WTC11 (cell line): ENCODE measurements around the gene DUSP22. TPM values are rescaled to one million over a fixed set of nuclear protein-coding genes. Genes with fewer than 3 reads are reported as not detected.

Experiments used
- ATAC-seq: fragments of 200-7000 bp; cut with Tn5 transposase; 2 replicates; pipeline ENCODE4 v1.10.0; 2021; ENCODE audit warnings: mild to moderate bottlenecking, moderate library complexity
- CTCF ChIA-PET: fragments of 300-600 bp; sonication (Branson Sonifier 250); formaldehyde crosslinking; loops from one replicate; lab custom pipeline; 2021; ENCODE audit warnings: antibody characterized with exemption; lab: Charles Lee
- POLR2A ChIA-PET: fragments of 350-600 bp; sonication (Branson Sonifier 250); formaldehyde crosslinking; loops from one replicate; lab custom pipeline; 2021; ENCODE audit warnings: antibody characterized with exemption; lab: Charles Lee
- DNase-seq: peaks from one replicate; pipeline ENCODE4 v3.0.0; 2021; ENCODE audit warnings: low spot score
- H3K27ac Mint-ChIP-seq: 2 replicates; pipeline ENCODE4 v1.8.0; 2021; ENCODE audit warnings: mixed read lengths
- H3K27me3 Mint-ChIP-seq: 2 replicates; pipeline ENCODE4 v1.8.0; 2021; ENCODE audit warnings: low read depth, mild to moderate bottlenecking, moderate library complexity, mixed read lengths
- H3K36me3 Mint-ChIP-seq: 2 replicates; pipeline ENCODE4 v1.8.0; 2021; ENCODE audit warnings: mixed read lengths
- H3K4me1 Mint-ChIP-seq: 2 replicates; pipeline ENCODE4 v1.8.0; 2022; ENCODE audit warnings: mixed read lengths
- H3K4me3 Mint-ChIP-seq: 2 replicates; pipeline ENCODE4 v1.8.0; 2021; ENCODE audit warnings: mild to moderate bottlenecking, moderate library complexity, mixed read lengths
- H3K9me3 Mint-ChIP-seq: 2 replicates; pipeline ENCODE4 v1.8.0; 2021; ENCODE audit warnings: mixed read lengths
- AFF4 ChIP-seq: sonication (generic); formaldehyde crosslinking; IDR thresholded peaks from 2 replicates; pipeline ENCODE4 v1.8.1; 2023; ENCODE audit warnings: mild to moderate bottlenecking, missing genetic modification reagents, borderline replicate concordance
- E2F5 ChIP-seq: sonication (generic); formaldehyde crosslinking; IDR thresholded peaks from 2 replicates; pipeline ENCODE4 v1.8.1; 2022; ENCODE audit warnings: mild to moderate bottlenecking, moderate library complexity, missing genetic modification reagents
- GRHL2 ChIP-seq: fragments of 250-450 bp; sonication (Bioruptor Pico); IDR thresholded peaks from 2 replicates; pipeline ENCODE4 v1.8.0; 2022; ENCODE audit warnings: mild to moderate bottlenecking, moderate library complexity; ENCODE audit not compliant: insufficient replicate concordance, severe bottlenecking
- GTF2I ChIP-seq: fragments of 250-450 bp; sonication (Bioruptor Pico); conservative IDR thresholded peaks from 2 replicates; pipeline ENCODE4 v1.4.0; 2021; ENCODE audit warnings: mild to moderate bottlenecking
- MYBL2 ChIP-seq: sonication (generic); formaldehyde crosslinking; IDR thresholded peaks from 2 replicates; pipeline ENCODE4 v1.8.1; 2023; ENCODE audit warnings: mild to moderate bottlenecking, moderate library complexity, missing genetic modification reagents
- NFATC4 ChIP-seq: fragments of 250-450 bp; sonication (Bioruptor Pico); IDR thresholded peaks from 2 replicates; pipeline ENCODE4 v1.9.0; 2021; ENCODE audit warnings: mild to moderate bottlenecking
- NR2C2 ChIP-seq: sonication (generic); formaldehyde crosslinking; IDR thresholded peaks from 2 replicates; pipeline ENCODE4 v1.8.0; 2022; ENCODE audit warnings: mild to moderate bottlenecking, missing genetic modification reagents
- PREB ChIP-seq: sonication (generic); formaldehyde crosslinking; IDR thresholded peaks from 2 replicates; pipeline ENCODE4 v1.8.1; 2022; ENCODE audit warnings: mild to moderate bottlenecking, missing genetic modification reagents, moderate library complexity, borderline replicate concordance
- SP1 ChIP-seq: sonication (generic); formaldehyde crosslinking; conservative IDR thresholded peaks from 2 replicates; pipeline ENCODE4 v1.8.1; 2022; ENCODE audit warnings: missing genetic modification reagents
- STAT6 ChIP-seq: sonication (generic); formaldehyde crosslinking; conservative IDR thresholded peaks from 2 replicates; pipeline ENCODE4 v1.8.1; 2023; ENCODE audit warnings: mild to moderate bottlenecking, low read depth, missing genetic modification reagents, moderate library complexity
- TCF7 ChIP-seq: sonication (generic); formaldehyde crosslinking; IDR thresholded peaks from 2 replicates; pipeline ENCODE4 v1.8.0; 2022; ENCODE audit warnings: mild to moderate bottlenecking, low read depth, missing genetic modification reagents, moderate library complexity
- TEAD1 ChIP-seq: sonication (generic); formaldehyde crosslinking; IDR thresholded peaks from 2 replicates; pipeline ENCODE4 v1.8.0; 2022; ENCODE audit warnings: mild to moderate bottlenecking, missing genetic modification reagents
- TP53 ChIP-seq: sonication (generic); formaldehyde crosslinking; IDR thresholded peaks from 2 replicates; pipeline ENCODE4 v1.8.1; 2023; ENCODE audit warnings: mild to moderate bottlenecking, missing genetic modification reagents
- ZBTB21 ChIP-seq: sonication (generic); formaldehyde crosslinking; IDR thresholded peaks from 2 replicates; pipeline ENCODE4 v1.8.1; 2023; ENCODE audit warnings: mild to moderate bottlenecking, missing genetic modification reagents, borderline replicate concordance
- ZMAT4 ChIP-seq: fragments of 250-450 bp; sonication (Bioruptor Pico); IDR thresholded peaks from 2 replicates; pipeline ENCODE4 v1.9.0; 2021; ENCODE audit warnings: mild to moderate bottlenecking
- ZNF232 ChIP-seq: sonication (generic); formaldehyde crosslinking; IDR thresholded peaks from 2 replicates; pipeline ENCODE4 v1.8.0; 2022; ENCODE audit warnings: mild to moderate bottlenecking, missing genetic modification reagents
- ZNF425 ChIP-seq: fragments of 250-450 bp; sonication (Bioruptor Pico); conservative IDR thresholded peaks from 2 replicates; pipeline ENCODE4 v1.9.0; 2021; ENCODE audit warnings: mild to moderate bottlenecking
- total RNA-seq: library from RNA; stranded (reverse); gene quantifications from 3 replicates; pipeline ENCODE4 v1.2.3, GENCODE V29; 2021

Gene DUSP22
- total RNA-seq, 1 experiment from 2014 or later, result 38.5 TPM

- no peak for TF ChIP-seq STAT6 (CRISPR knock-in tag)
- no peak for TF ChIP-seq GTF2I (CRISPR knock-in tag)
- no peak for TF ChIP-seq ZNF232 (CRISPR knock-in tag)
- no peak for TF ChIP-seq TCF7 (CRISPR knock-in tag)
- TF ChIP-seq MYBL2 (CRISPR knock-in tag), result no peak
These were observed 16.0 kb downstream of the DUSP22 start (continued) for GRCh38 chr6:308307-308706.

- peak; percentile 42; the same call in 1 of the 2 replicates for ATAC-seq
- no peak overlapping the region for H3K4me3 Mint-ChIP-seq
- DNase-seq, result no peak
- H3K9me3 Mint-ChIP-seq, result peaks cover 44% of the 10 kb centered on the region
- no peak overlapping the region for H3K27ac Mint-ChIP-seq
- peaks cover 5% of the 10 kb centered on the region for H3K4me1 Mint-ChIP-seq
- TF ChIP-seq ZMAT4 (no peak), SP1 (CRISPR knock-in tag) (no peak)
- TF ChIP-seq, all 79 proteins: peak for 0
- H3K27me3 Mint-ChIP-seq, result no peaks in the 10 kb centered on the region; the same call in 1 of the 2 replicates
- CTCF ChIA-PET, result interaction anchor here (1.0 kb wide), 1 partner anchor 13 kb away, joined by 4 read pairs; no protein-coding TSS in a partner anchor
- POLR2A ChIA-PET, result no interaction called here
- peaks cover 48% of the 10 kb centered on the region for H3K36me3 Mint-ChIP-seq
These were observed 16.5 kb downstream of the DUSP22 start for GRCh38 chr6:308768-309167.

GRCh38 chr6:309947-310346, 17.7 kb downstream of the DUSP22 start:
- CTCF ChIA-PET, result no interaction called here
- no peak overlapping the region for H3K4me3 Mint-ChIP-seq
- POLR2A ChIA-PET, result no interaction called here
- ATAC-seq (no peak), DNase-seq (no peak)
- peaks cover 49% of the 10 kb centered on the region for H3K9me3 Mint-ChIP-seq
- H3K36me3 Mint-ChIP-seq, result peaks cover 55% of the 10 kb centered on the region
- H3K27ac Mint-ChIP-seq, result no peak overlapping the region
- H3K27me3 Mint-ChIP-seq, result no peaks in the 10 kb centered on the region; the same call in 1 of the 2 replicates
- TF ChIP-seq ZNF425 (CRISPR knock-in tag), result no peak
- no peak for TF ChIP-seq NR2C2 (CRISPR knock-in tag)
- TF ChIP-seq PREB (CRISPR knock-in tag), result no peak
- TF ChIP-seq ZBTB21 (CRISPR knock-in tag), result no peak
- no peak for TF ChIP-seq GRHL2 (CRISPR knock-in tag)
- no peak for TF ChIP-seq NFATC4
- TF ChIP-seq ZNF232 (CRISPR knock-in tag), result no peak
- no peak for TF ChIP-seq E2F5 (CRISPR knock-in tag)
- TF ChIP-seq AFF4, result no peak
- TF ChIP-seq TEAD1 (CRISPR knock-in tag), result no peak
- TF ChIP-seq TCF7 (CRISPR knock-in tag), result no peak
- no peak for TF ChIP-seq TP53
- H3K4me1 Mint-ChIP-seq, result peaks cover 16% of the 10 kb centered on the region
